ENCODE measurements around the gene DBH. TPM values are rescaled to one million over a fixed set of nuclear protein-coding genes. Genes with fewer than 3 reads are reported as not detected.

The DBH gene
- total and polyA plus RNA-seq, 8 donors: 0.08 to 0.09 TPM; not detected in 6

DNA sequence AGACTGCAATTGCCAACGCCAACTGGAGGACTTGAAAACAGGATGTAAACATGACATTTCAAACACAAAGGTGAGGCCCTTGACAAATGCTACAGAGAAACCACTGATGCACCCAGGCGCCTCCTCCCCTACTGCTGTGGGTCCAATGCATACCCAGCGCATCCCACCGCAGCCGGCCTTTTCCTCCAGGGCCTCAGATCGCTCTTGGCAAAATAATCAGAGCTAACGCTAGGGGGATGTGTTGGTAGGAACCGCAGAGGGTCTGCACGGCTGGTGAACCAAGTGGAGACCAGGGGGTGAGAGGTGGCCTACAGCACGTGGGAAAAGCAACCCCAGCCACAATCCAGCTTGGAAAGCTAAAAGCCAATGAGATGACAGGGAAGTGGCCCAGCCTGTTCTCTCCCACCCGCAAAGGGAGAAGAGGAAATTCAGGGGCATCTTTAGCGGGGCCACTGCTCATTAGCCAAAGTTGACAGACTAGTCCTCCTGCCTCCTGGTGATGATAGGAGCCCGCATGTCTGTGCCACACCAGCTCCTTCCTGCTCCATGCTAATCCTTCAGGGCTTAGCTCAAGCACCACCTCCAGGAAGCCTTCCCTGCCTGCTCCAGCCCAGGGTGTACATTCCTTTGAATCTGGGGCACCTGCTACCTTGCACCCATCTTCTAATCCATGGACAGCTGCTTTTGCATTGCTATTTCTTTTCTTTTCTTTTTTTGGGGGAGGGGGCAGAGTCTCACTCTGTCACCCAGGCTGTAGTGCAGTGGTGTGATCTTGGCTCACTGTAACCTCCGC, 32.8 kb upstream of the DBH start:
- no peaks in the 10 kb centered on the region for H3K4me1 ChIP-seq
- H3K4me3 ChIP-seq: no peak overlapping the region
- H3K27ac ChIP-seq: no peak overlapping the region
- H3K9me3 ChIP-seq: no peaks in the 10 kb centered on the region
- DNase-seq (no peak), FAIRE-seq (no peak), ATAC-seq (no peak)
- 43 to 45% methylated on average over 14 of the region's 14 CpGs for WGBS, 2 donors
- H3K36me3 ChIP-seq: no peaks in the 10 kb centered on the region
- intact Hi-C loops (cut with DNase I): no loop called here
- H3K27me3 ChIP-seq: peaks cover 0 to under 1% (median 0%) of the 10 kb centered on the region in 4 donors
- no peak for TF ChIP-seq CTCF (IDR thresholded peaks at IDR 0.05)

- DNase-seq (no peak), FAIRE-seq (no peak), ATAC-seq (no peak)
- Histone ChIP-seq H3K27ac (no peak overlapping the region), H3K4me1 (no peaks in the 10 kb centered on the region), H3K9me3 (no peaks in the 10 kb centered on the region), H3K4me3 (no peak overlapping the region), H3K27me3 (peaks cover 0 to 6% (median 0%) of the 10 kb centered on the region in 4 donors), H3K36me3 (no peaks in the 10 kb centered on the region)
- no peak for TF ChIP-seq CTCF (IDR thresholded peaks at IDR 0.05)
- WGBS, 2 donors: 28 to 35% methylated on average over 5 of the region's 5 CpGs
- intact Hi-C loops (cut with DNase I): no loop called here
Observed at GRCh38 chr9:133604214-133604613, 31.9 kb upstream of the DBH start.

- intact Hi-C loops (cut with DNase I): no loop called here
- H3K27me3 ChIP-seq: peaks cover 0 to 6% (median under 1%) of the 10 kb centered on the region in 4 donors
- no peak for DNase-seq
- no peak overlapping the region for H3K27ac ChIP-seq
- H3K36me3 ChIP-seq: no peaks in the 10 kb centered on the region
- H3K9me3 ChIP-seq: no peaks in the 10 kb centered on the region
- H3K4me3 ChIP-seq: no peak overlapping the region
- TF ChIP-seq CTCF (IDR thresholded peaks at IDR 0.05): no peak
- no peak for ATAC-seq
- H3K4me1 ChIP-seq: no peaks in the 10 kb centered on the region
- no peak for FAIRE-seq
- 50 to 56% methylated on average over 14 of the region's 14 CpGs for WGBS, 2 donors
Observed at GRCh38 chr9:133604856-133605255, 31.3 kb upstream of the DBH start.

DNA sequence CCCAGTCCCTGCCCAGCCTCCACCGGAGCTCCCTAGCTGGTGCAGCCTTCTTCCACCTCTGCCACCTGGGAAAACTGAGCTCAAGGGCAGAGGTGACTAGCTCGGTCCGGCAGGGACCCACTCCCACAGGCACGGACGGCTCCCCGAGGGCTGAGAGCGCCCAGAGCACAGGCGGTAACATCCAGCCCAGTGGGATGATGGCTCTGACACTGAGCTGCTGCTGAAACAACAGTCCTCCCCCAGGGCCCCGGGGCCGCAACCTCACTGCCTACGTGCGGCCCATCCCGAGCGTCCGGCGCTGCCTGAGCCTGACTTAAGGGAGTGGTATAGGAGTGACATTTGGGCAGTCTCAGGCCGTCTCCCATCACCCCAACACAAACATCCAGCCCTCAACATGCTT, 30.7 kb upstream of the DBH start:
- FAIRE-seq (no peak), ATAC-seq (no peak), DNase-seq (no peak)
- Histone ChIP-seq H3K4me1 (no peaks in the 10 kb centered on the region), H3K27me3 (peaks cover 0 to 6% (median 2%) of the 10 kb centered on the region in 4 donors), H3K27ac (no peak overlapping the region), H3K36me3 (no peaks in the 10 kb centered on the region), H3K9me3 (no peaks in the 10 kb centered on the region), H3K4me3 (no peak overlapping the region)
- WGBS, 2 donors: 73 to 82% methylated on average over 17 of the region's 17 CpGs
- no peak for TF ChIP-seq CTCF (IDR thresholded peaks at IDR 0.05)
- intact Hi-C loops (cut with DNase I): no loop called here
